GM18907 (cell line): ENCODE results near the gene CCL19.

Source experiments
- ATAC-seq: cut with Tn5 transposase; IDR thresholded peaks from one replicate; pipeline ENCODE4 v1.9.1; 2021; ENCODE audit warnings: mild to moderate bottlenecking, moderate library complexity; ENCODE audit not compliant: unreplicated experiment

The CCL19 gene

GRCh38 chr9:34701023-34701768 is 10.1 kb upstream of the CCL19 start:
- no peak for ATAC-seq

GRCh38 chr9:34694811-34695210 is 3.7 kb upstream of the CCL19 start:
- no peak for ATAC-seq

GRCh38 chr9:34693560-34693959 is 2.5 kb upstream of the CCL19 start:
- ATAC-seq = no peak

GRCh38 chr9:34691936-34692315 is 850 bp upstream of the CCL19 start:
- ATAC-seq = no peak

GRCh38 chr9:34689512-34689911 is 1.6 kb downstream of the CCL19 start:
- ATAC-seq = no peak

- no peak for ATAC-seq
These were observed 2.0 kb downstream of the CCL19 start for GRCh38 chr9:34689116-34689470.

GRCh38 chr9:34688329-34689115 is 2.6 kb downstream of the CCL19 start:
- ATAC-seq = no peak

- ATAC-seq = no peak
These were observed 3.6 kb downstream of the CCL19 start for GRCh38 chr9:34687276-34688030.

GRCh38 chr9:34686732-34687131 is 4.3 kb downstream of the CCL19 start:
- ATAC-seq = no peak

GRCh38 chr9:34686231-34686630 is 4.8 kb downstream of the CCL19 start:
- ATAC-seq = no peak

GRCh38 chr9:34685591-34685990 is 5.5 kb downstream of the CCL19 start:
- ATAC-seq = no peak

GRCh38 chr9:34684816-34685215 is 6.3 kb downstream of the CCL19 start:
- no peak for ATAC-seq

- ATAC-seq = no peak
These were observed 6.9 kb downstream of the CCL19 start for GRCh38 chr9:34684145-34684544.

- no peak for ATAC-seq
These were observed 15.2 kb downstream of the CCL19 start for GRCh38 chr9:34675869-34676268.

- ATAC-seq = no peak
These were observed 15.9 kb downstream of the CCL19 start for GRCh38 chr9:34675048-34675714.

GRCh38 chr9:34674440-34674839 is 16.6 kb downstream of the CCL19 start:
- no peak for ATAC-seq

GRCh38 chr9:34671307-34671706 is 19.8 kb downstream of the CCL19 start:
- no peak for ATAC-seq

- no peak for ATAC-seq
These were observed 21.1 kb downstream of the CCL19 start for GRCh38 chr9:34669809-34670562.

GRCh38 chr9:34665381-34666250 is 25.5 kb downstream of the CCL19 start:
- peak; percentile 68 for ATAC-seq

- ATAC-seq = peak; percentile 25
These were observed 26.1 kb downstream of the CCL19 start for GRCh38 chr9:34665067-34665380.
